Kidney (tissue), 14 donors: ENCODE data around the gene FBXL7. TPM values are rescaled to one million over a fixed set of nuclear protein-coding genes. Genes with fewer than 3 reads are reported as not detected.

Source experiments
- DNase-seq, 5 donors: peaks; one replicate each; pipeline ENCODE4 v3.0.0-alpha.2; 2013 to 2020
- FAIRE-seq: peaks from 2 replicates; lab custom pipeline; 2012; peaks lifted over from hg19 to GRCh38; lab: Jason Lieb, UNC
- H3K27ac ChIP-seq, 2 donors: one replicate each; pipeline ENCODE4 v1.7.0; 2013; ENCODE audit warnings: low read depth in 2 of 2, low read length in 2 of 2, inconsistent platforms in 1 of 2
- H3K27me3 ChIP-seq: one replicate; pipeline ENCODE4 v1.7.1; 2013; ENCODE audit warnings: low read length, inconsistent platforms; ENCODE audit not compliant: control insufficient read depth, insufficient read depth
- H3K36me3 ChIP-seq, 3 donors: one replicate each; pipeline versions ENCODE4 v1.7.0 to v1.7.1; 2013; ENCODE audit warnings: low read length in 3 of 3, control low read depth in 1 of 3, inconsistent platforms in 1 of 3; ENCODE audit not compliant: insufficient read depth in 3 of 3, control insufficient read depth in 2 of 3
- H3K4me1 ChIP-seq, 3 donors: one replicate each; pipeline versions ENCODE4 v1.7.0 to v1.7.1; 2013; ENCODE audit warnings: low read length in 3 of 3, inconsistent platforms in 1 of 3, low read depth in 1 of 3; ENCODE audit not compliant: control insufficient read depth in 2 of 3, insufficient read depth in 2 of 3
- H3K4me3 ChIP-seq, 3 donors: one replicate each; pipeline versions ENCODE4 v1.7.0 to v1.8.1; 2013; ENCODE audit warnings: low read length in 3 of 3, control low read depth in 1 of 3, inconsistent platforms in 1 of 3
- H3K9ac ChIP-seq, 3 donors: one replicate each; pipeline versions ENCODE4 v1.7.0 to v1.7.1; 2013; ENCODE audit warnings: low read length in 3 of 3, control low read depth in 1 of 3, inconsistent platforms in 1 of 3
- H3K9me3 ChIP-seq, 3 donors: one replicate each; pipeline versions ENCODE4 v1.7.0 to v1.7.1; 2013; ENCODE audit warnings: low read length in 3 of 3, control low read depth in 1 of 3, inconsistent platforms in 1 of 3; ENCODE audit not compliant: control insufficient read depth in 2 of 3, insufficient read depth in 1 of 3
- intact Hi-C: fragments of 100-400 bp; cut with DNase I; formaldehyde crosslinking; loops from one replicate; pipeline ENCODE4 v1.11.1; 2022
- polyA plus RNA-seq: library from polyadenylated mRNA; stranded (reverse); fragments of 350-450 nt; fragmentation: Illumina TruSeq; extraction: RNeasy Lipid Tissue Mini Kit (QIAGEN cat#74804); gene quantifications from one replicate; pipeline ENCODE4 v1.2.3, GENCODE V29; 2014; ENCODE audit warnings: low read depth, low replicate concordance; ENCODE audit not compliant: insufficient read depth
- total RNA-seq: library from RNA; stranded (reverse); fragmentation: NEBNext Ultra II Directional; extraction: Animal tissue kit (Norgen Biotek cat#: 25700); gene quantifications from one replicate; pipeline ENCODE4 v1.2.1, GENCODE V29; 2021
- TF ChIP-seq, protein P1 (sequence below): IDR thresholded peaks from 3 replicates; pipeline ENCODE4 v1.5.1; 2012; ENCODE audit warnings: mild to moderate bottlenecking, moderate library complexity, borderline replicate concordance; ENCODE audit not compliant: insufficient read depth; ENCODE audit errors: extremely low read depth
- donor health status: control.
- donor health status: control.
- donor health status: control.
- donor health status: control.
- donor health status: control.
- donor health status: DM: yes; HTN: yes; CAD: no.
- donor health status: Normal renal cell carcinoma (clear cell type).

FBXL7 gene
- total and polyA plus RNA-seq, 2 donors from 2014 or later, result 3.9 to 6.1 TPM

DNA sequence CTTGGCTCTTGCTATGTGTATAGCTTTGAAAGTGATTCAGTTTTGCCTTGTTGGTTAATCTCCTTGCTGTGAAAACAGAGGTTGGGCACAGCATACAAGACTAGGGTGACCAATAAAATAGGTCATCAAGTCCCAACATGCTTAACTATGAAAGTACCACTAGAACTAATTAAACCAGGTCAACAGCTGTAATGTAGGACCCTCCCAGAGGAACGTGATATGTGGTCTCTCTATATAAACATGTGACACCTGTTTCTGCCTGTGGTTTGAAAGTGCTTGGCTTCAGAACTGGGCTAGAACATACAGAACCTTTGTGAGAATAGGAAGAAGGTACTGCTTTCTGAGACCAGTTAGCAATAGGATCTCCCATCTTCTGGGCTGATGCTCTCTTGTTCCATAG lies 297.1 kb downstream of the FBXL7 start:
- intact Hi-C loops, result no loop called here
- no peaks in the 10 kb centered on the region for H3K36me3 ChIP-seq
- FAIRE-seq, result no peak
- H3K9me3 ChIP-seq, result no peaks in the 10 kb centered on the region
- H3K27ac ChIP-seq, result no peak overlapping the region
- TF ChIP-seq, protein P1, sequence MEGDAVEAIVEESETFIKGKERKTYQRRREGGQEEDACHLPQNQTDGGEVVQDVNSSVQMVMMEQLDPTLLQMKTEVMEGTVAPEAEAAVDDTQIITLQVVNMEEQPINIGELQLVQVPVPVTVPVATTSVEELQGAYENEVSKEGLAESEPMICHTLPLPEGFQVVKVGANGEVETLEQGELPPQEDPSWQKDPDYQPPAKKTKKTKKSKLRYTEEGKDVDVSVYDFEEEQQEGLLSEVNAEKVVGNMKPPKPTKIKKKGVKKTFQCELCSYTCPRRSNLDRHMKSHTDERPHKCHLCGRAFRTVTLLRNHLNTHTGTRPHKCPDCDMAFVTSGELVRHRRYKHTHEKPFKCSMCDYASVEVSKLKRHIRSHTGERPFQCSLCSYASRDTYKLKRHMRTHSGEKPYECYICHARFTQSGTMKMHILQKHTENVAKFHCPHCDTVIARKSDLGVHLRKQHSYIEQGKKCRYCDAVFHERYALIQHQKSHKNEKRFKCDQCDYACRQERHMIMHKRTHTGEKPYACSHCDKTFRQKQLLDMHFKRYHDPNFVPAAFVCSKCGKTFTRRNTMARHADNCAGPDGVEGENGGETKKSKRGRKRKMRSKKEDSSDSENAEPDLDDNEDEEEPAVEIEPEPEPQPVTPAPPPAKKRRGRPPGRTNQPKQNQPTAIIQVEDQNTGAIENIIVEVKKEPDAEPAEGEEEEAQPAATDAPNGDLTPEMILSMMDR, result no peak
- H3K27me3 ChIP-seq, result no peaks in the 10 kb centered on the region
- peaks cover 0 to 3% (median 2%) of the 10 kb centered on the region in 3 donors for H3K4me1 ChIP-seq
- H3K4me3 ChIP-seq, result no peak overlapping the region
- no peak overlapping the region for H3K9ac ChIP-seq
- no peak for DNase-seq

DNA sequence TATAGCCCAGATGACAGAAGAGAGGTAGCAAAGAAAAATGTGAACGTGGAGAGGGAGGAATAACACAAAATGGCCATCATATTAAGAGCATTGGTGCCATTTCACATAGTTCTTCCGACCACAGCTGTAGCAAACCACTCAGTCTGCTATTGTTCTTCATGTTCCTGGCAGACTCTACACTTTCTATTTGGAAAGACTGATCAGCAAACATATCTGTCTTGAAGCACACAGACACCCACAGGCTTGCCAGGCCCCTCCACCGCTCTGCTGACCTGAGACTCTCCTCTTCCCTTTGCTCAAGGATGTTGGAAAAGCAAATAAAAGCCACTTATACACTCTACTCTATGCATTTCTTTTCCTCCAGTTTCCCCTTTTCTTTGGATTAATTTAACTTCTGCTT lies 298.0 kb downstream of the FBXL7 start:
- H3K9me3 ChIP-seq, result no peaks in the 10 kb centered on the region
- FAIRE-seq, result no peak
- no peak overlapping the region for H3K9ac ChIP-seq
- no peak overlapping the region for H3K27ac ChIP-seq
- peaks cover 0 to 3% (median 2%) of the 10 kb centered on the region in 3 donors for H3K4me1 ChIP-seq
- H3K4me3 ChIP-seq, result no peak overlapping the region
- TF ChIP-seq, protein P1, result no peak
- intact Hi-C loops, result no loop called here
- H3K27me3 ChIP-seq, result no peaks in the 10 kb centered on the region
- no peaks in the 10 kb centered on the region for H3K36me3 ChIP-seq
- DNase-seq, result no peak

DNA sequence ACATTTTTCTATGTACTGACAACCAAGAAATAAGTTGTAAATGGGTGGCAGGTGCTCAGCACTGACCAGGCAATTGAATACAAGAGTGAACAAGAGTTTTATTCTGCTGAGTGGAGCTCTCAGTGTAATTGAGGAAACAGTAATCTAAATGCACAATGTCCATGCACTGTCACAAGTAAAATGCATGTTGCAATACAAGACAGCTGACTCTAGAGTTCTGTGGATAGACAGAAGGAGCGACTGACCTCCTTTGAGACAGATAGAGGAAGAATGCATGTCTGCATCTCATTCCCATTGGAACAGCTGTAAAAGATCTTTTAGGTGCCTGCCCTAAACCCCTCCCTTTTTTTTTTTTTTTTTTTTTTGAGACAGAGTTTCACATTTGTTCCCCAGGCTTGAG lies 299.0 kb downstream of the FBXL7 start:
- H3K4me3 ChIP-seq, result no peak overlapping the region
- H3K9me3 ChIP-seq, result no peaks in the 10 kb centered on the region
- no peaks in the 10 kb centered on the region for H3K36me3 ChIP-seq
- FAIRE-seq (no peak), DNase-seq (no peak)
- peaks cover 0 to under 1% (median 0%) of the 10 kb centered on the region in 3 donors for H3K4me1 ChIP-seq
- TF ChIP-seq, protein P1, result no peak
- H3K27ac ChIP-seq, result no peak overlapping the region
- intact Hi-C loops, result no loop called here
- no peak overlapping the region for H3K9ac ChIP-seq
- no peaks in the 10 kb centered on the region for H3K27me3 ChIP-seq

DNA sequence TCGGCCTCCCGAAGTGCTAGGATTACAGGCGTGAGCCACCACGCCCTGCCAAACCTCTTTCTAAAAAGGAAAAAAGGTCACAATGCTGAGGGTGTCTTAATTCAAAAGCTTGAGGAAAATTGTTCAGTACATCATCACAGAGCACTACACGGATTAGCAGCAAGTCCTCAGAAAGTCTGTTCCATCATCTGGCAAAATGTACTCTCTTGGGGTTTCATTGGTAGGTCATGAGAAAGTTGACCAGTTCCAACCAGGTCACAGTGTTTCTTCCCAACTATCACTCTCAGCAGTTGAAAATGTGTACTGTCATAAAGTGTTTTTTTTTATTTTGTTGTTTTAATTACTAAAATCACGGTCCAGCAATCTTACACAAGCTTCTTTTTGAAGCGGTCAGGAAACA lies 299.6 kb downstream of the FBXL7 start:
- Histone ChIP-seq H3K9ac (no peak overlapping the region), H3K4me3 (no peak overlapping the region), H3K4me1 (no peaks in the 10 kb centered on the region), H3K9me3 (peaks cover 0 to 2% (median 0%) of the 10 kb centered on the region in 3 donors), H3K36me3 (no peaks in the 10 kb centered on the region), H3K27ac (no peak overlapping the region), H3K27me3 (no peaks in the 10 kb centered on the region)
- FAIRE-seq (no peak), DNase-seq (no peak)
- intact Hi-C loops, result no loop called here
- TF ChIP-seq, protein P1, result no peak
